HG03060 (cell line): ENCODE measurements around the gene RALGAPA2.

Source experiments
- ATAC-seq: cut with Tn5 transposase; IDR thresholded peaks from one replicate; pipeline ENCODE4 v1.9.1; 2021; ENCODE audit warnings: low read depth, moderate number of reproducible peaks; ENCODE audit not compliant: unreplicated experiment

RALGAPA2 gene

GRCh38 chr20:20712474-20713243 lies at the start of gene RALGAPA2:
TSS of gene RALGAPA2 (minus strand) at chr20:20712644. CDS start at chr20:20712480, 164 bp downstream.
- peak; percentile 95 for ATAC-seq

GRCh38 chr20:20761301-20761700 lies 48.9 kb upstream of the RALGAPA2 start:
- no peak for ATAC-seq

- ATAC-seq: no peak
These were observed 46.7 kb upstream of the RALGAPA2 start for GRCh38 chr20:20759132-20759531.

GRCh38 chr20:20755674-20756319 lies 43.4 kb upstream of the RALGAPA2 start:
- no peak for ATAC-seq

- ATAC-seq: no peak
These were observed 42.8 kb upstream of the RALGAPA2 start for GRCh38 chr20:20755231-20755630.

- ATAC-seq: no peak
These were observed 42.3 kb upstream of the RALGAPA2 start for GRCh38 chr20:20754714-20755113.

- no peak for ATAC-seq
These were observed 40.3 kb upstream of the RALGAPA2 start for GRCh38 chr20:20752712-20753111.

- ATAC-seq: no peak
These were observed 34.9 kb upstream of the RALGAPA2 start for GRCh38 chr20:20747298-20747697.

- ATAC-seq: no peak
These were observed 31.8 kb upstream of the RALGAPA2 start for GRCh38 chr20:20744170-20744725.

- no peak for ATAC-seq
These were observed 31.2 kb upstream of the RALGAPA2 start for GRCh38 chr20:20743511-20744169.

- ATAC-seq: no peak
These were observed 28.9 kb upstream of the RALGAPA2 start for GRCh38 chr20:20741087-20742045.

GRCh38 chr20:20740541-20740940 lies 28.1 kb upstream of the RALGAPA2 start:
- ATAC-seq: no peak

- ATAC-seq: no peak
These were observed 24.7 kb upstream of the RALGAPA2 start for GRCh38 chr20:20737158-20737557.

GRCh38 chr20:20736303-20736702 lies 23.9 kb upstream of the RALGAPA2 start:
- ATAC-seq: no peak

- ATAC-seq: no peak
These were observed 22.1 kb upstream of the RALGAPA2 start for GRCh38 chr20:20734475-20734948.

- ATAC-seq: no peak
These were observed 21.5 kb upstream of the RALGAPA2 start for GRCh38 chr20:20733943-20734342.

GRCh38 chr20:20732641-20733040 lies 20.2 kb upstream of the RALGAPA2 start:
- no peak for ATAC-seq

- ATAC-seq: no peak
These were observed 19.5 kb upstream of the RALGAPA2 start for GRCh38 chr20:20731945-20732296.

- no peak for ATAC-seq
These were observed 18.8 kb upstream of the RALGAPA2 start for GRCh38 chr20:20731000-20731944.
